GM23338 (cell line): ENCODE results near the gene TMEM150A. TPM values are rescaled to one million over a fixed set of nuclear protein-coding genes. Genes with fewer than 3 reads are reported as not detected.

ENCODE experiments used
- ATAC-seq: fragments of 200-7000 bp; cut with Tn5 transposase; 3 replicates; pipeline ENCODE4 v1.9.1; 2020
- DNase-seq: peaks from one replicate; pipeline ENCODE4 v3.0.0-alpha.2; 2015; ENCODE audit warnings: low spot score
- H2AFZ ChIP-seq: fragments of 200-600 bp; sonication (generic); 2 replicates; pipeline ENCODE4 v1.8.0; 2016; ENCODE audit warnings: antibody characterized with exemption, mild to moderate bottlenecking, moderate library complexity
- H3F3A ChIP-seq: fragments of 200-600 bp; sonication (generic); replicated peaks from 2 replicates; pipeline ENCODE4 v1.8.0; 2017; ENCODE audit warnings: antibody characterized with exemption, mixed run types, low read depth
- H3K27ac ChIP-seq: fragments of 200-600 bp; sonication (generic); 2 replicates; pipeline ENCODE4 v1.6.1; 2016; ENCODE audit warnings: low read depth
- H3K27me3 ChIP-seq: fragments of 200-600 bp; sonication (generic); 2 replicates; pipeline ENCODE4 v1.8.0; 2016; ENCODE audit warnings: mild to moderate bottlenecking, mixed run types, moderate library complexity; ENCODE audit not compliant: insufficient read depth
- H3K36me3 ChIP-seq: fragments of 200-600 bp; sonication (generic); 2 replicates; pipeline ENCODE4 v1.8.0; 2016; ENCODE audit warnings: mild to moderate bottlenecking; ENCODE audit not compliant: insufficient read depth
- H3K4me1 ChIP-seq: fragments of 200-600 bp; sonication (generic); 2 replicates; pipeline ENCODE4 v1.8.0; 2016; ENCODE audit warnings: mild to moderate bottlenecking, moderate library complexity; ENCODE audit not compliant: insufficient read depth
- H3K4me2 ChIP-seq: fragments of 200-600 bp; sonication (generic); 2 replicates; pipeline ENCODE4 v1.7.1; 2017; ENCODE audit warnings: mixed run types
- H3K4me3 ChIP-seq: fragments of 200-600 bp; sonication (generic); 2 replicates; pipeline ENCODE4 v1.6.1; 2016; ENCODE audit warnings: mixed run types
- H3K79me2 ChIP-seq: fragments of 200-600 bp; sonication (generic); replicated peaks from 2 replicates; pipeline ENCODE4 v1.8.0; 2017; ENCODE audit warnings: mild to moderate bottlenecking; ENCODE audit not compliant: insufficient read depth
- H3K9me2 ChIP-seq: fragments of 200-600 bp; sonication (generic); 2 replicates; pipeline ENCODE4 v1.8.0; 2017; ENCODE audit not compliant: insufficient read depth
- H4K20me1 ChIP-seq: fragments of 200-600 bp; sonication (generic); replicated peaks from 2 replicates; pipeline ENCODE4 v1.8.0; 2017; ENCODE audit warnings: mild to moderate bottlenecking; ENCODE audit not compliant: insufficient read depth
- H3K27ac Mint-ChIP-seq: 2 replicates; pipeline ENCODE4 v1.8.0; 2020; ENCODE audit warnings: inconsistent platforms, mild to moderate bottlenecking, moderate library complexity, mixed read lengths
- H3K27me3 Mint-ChIP-seq: 3 replicates; pipeline ENCODE4 v1.8.0; 2022; ENCODE audit warnings: low read depth, mild to moderate bottlenecking, moderate library complexity, mixed read lengths, inconsistent platforms; ENCODE audit not compliant: insufficient read depth, poor library complexity
- H3K36me3 Mint-ChIP-seq: 3 replicates; pipeline ENCODE4 v1.8.0; 2021; ENCODE audit warnings: low read depth, mild to moderate bottlenecking, inconsistent platforms, moderate library complexity, mixed read lengths
- H3K4me1 Mint-ChIP-seq: 3 replicates; pipeline ENCODE4 v1.8.0; 2020; ENCODE audit warnings: mild to moderate bottlenecking, inconsistent platforms, mixed read lengths
- H3K4me3 Mint-ChIP-seq: 3 replicates; pipeline ENCODE4 v1.8.0; 2021; ENCODE audit warnings: moderate library complexity, mild to moderate bottlenecking, inconsistent platforms, mixed read lengths
- H3K9me3 Mint-ChIP-seq: 3 replicates; pipeline ENCODE4 v1.8.0; 2020; ENCODE audit warnings: moderate library complexity, mild to moderate bottlenecking, inconsistent platforms, mixed read lengths
- CREB1 ChIP-seq: fragments of 250-450 bp; sonication (Bioruptor Pico); IDR thresholded peaks from 2 replicates; pipeline ENCODE4 v1.5.0; 2020; ENCODE audit warnings: low read depth, mild to moderate bottlenecking, moderate library complexity
- EZH2 ChIP-seq: fragments of 200-600 bp; sonication (generic); IDR thresholded peaks from one replicate; pipeline ENCODE4 v1.8.0; 2017; ENCODE audit warnings: antibody characterized with exemption, mild to moderate bottlenecking, low read depth; ENCODE audit not compliant: unreplicated experiment
- JUNB ChIP-seq: IDR thresholded peaks from one replicate; pipeline ENCODE4 v1.6.1; 2016; ENCODE audit warnings: antibody characterized with exemption; ENCODE audit not compliant: unreplicated experiment
- REST ChIP-seq: IDR thresholded peaks from one replicate; pipeline ENCODE4 v1.6.1; 2018; ENCODE audit warnings: antibody characterized with exemption; ENCODE audit not compliant: unreplicated experiment
- STAT1 ChIP-seq: IDR thresholded peaks from one replicate; pipeline ENCODE4 v1.6.1; 2016; ENCODE audit warnings: antibody characterized with exemption; ENCODE audit not compliant: unreplicated experiment
- ZNF462 ChIP-seq: fragments of 250-450 bp; sonication (Bioruptor Pico); IDR thresholded peaks from 2 replicates; pipeline ENCODE4 v1.5.0; 2020; ENCODE audit warnings: mild to moderate bottlenecking, moderate library complexity
- polyA plus RNA-seq: library from polyadenylated mRNA; unstranded; fragments of >200 nt; fragmentation: Nextera tagmentation; extraction: Ambion mirVana; gene quantifications from 2 replicates; pipeline ENCODE4 v1.2.1, GENCODE V29; 2016
- total RNA-seq: library from RNA; depleted of rRNA; stranded (reverse); fragments of >200 nt; shearing (Covaris generic); gene quantifications from 2 replicates; pipeline ENCODE4 v1.2.3, GENCODE V29; 2014

The TMEM150A gene
- total and polyA plus RNA-seq, 2 experiments from 2014 or later = 16.4 to 27.9 TPM

- ATAC-seq (no peak), DNase-seq (no peak)
- peaks cover 12% of the 10 kb centered on the region; the same call in 2 of the 3 replicates for H3K4me1 Mint-ChIP-seq
- no peak overlapping the region for H3K4me3 ChIP-seq
- no peaks in the 10 kb centered on the region; the same call in 2 of the 3 replicates for H3K9me3 Mint-ChIP-seq
- no peaks in the 10 kb centered on the region for H3K9me2 ChIP-seq
- H3K79me2 ChIP-seq = no peaks in the 10 kb centered on the region
- H4K20me1 ChIP-seq = no peaks in the 10 kb centered on the region
- no peak overlapping the region for H3K27ac ChIP-seq
- H3K4me3 Mint-ChIP-seq = no peak overlapping the region
- peaks cover 34% of the 10 kb centered on the region for H3F3A ChIP-seq
- peaks cover 41% of the 10 kb centered on the region for H3K36me3 ChIP-seq
- TF ChIP-seq JUNB (no peak), CREB1 (CRISPR knock-in tag) (no peak), STAT1 (no peak), EZH2 (no peak), ZNF462 (no peak), REST (no peak)
- H3K27me3 ChIP-seq = no peaks in the 10 kb centered on the region
- H3K36me3 Mint-ChIP-seq = peaks cover 78% of the 10 kb centered on the region
- no peak overlapping the region for H2AFZ ChIP-seq
- peaks cover 18% of the 10 kb centered on the region for H3K27me3 Mint-ChIP-seq
- no peak overlapping the region for H3K4me2 ChIP-seq
- no peaks in the 10 kb centered on the region for H3K4me1 ChIP-seq
- H3K27ac Mint-ChIP-seq = no peak overlapping the region
Observed at GRCh38 chr2:85549095-85549494, 53.4 kb downstream of the TMEM150A start.
